ENCODE data around the gene RNF141. TPM values are rescaled to one million over a fixed set of nuclear protein-coding genes. Genes with fewer than 3 reads are reported as not detected.

Gene RNF141
- total and polyA plus RNA-seq, 10 of the 15 experiments (the other 5 are each of a cell fraction or from before 2014, with no cell fraction given), result 7.6 to 36.8 (median 13.6) TPM

DNA sequence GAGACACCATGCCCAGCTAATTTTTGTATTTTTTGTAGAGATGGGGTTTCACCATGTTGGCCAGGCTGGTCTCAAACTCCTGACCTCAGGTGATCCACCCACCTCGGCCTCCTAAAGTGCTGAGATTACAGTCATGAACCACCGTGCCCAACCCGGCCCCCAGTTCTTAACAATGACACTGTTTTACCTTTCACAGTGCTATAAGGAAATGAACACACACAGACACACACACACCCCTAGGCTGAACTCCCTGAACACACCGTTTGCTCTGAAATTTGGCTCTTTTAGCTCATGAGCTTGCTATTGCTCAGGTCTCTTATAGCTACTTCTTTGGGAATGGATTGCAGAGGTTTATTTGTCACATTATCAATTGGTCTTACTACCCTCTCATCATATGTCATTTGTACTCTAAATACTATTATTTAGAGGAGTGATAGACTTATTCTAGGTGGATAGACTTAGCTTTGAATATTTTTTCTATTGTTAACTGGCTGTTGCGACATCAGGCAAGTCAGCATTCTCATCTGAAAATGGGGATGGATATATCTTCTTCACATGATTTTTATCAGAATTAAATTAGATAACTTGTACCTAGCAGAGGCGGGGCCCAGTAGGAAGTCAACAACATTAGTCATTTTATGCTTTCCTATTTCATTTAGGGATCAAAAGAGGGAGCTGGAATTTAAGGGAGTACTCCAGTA lies 25.4 kb upstream of the RNF141 start:
- H3K27me3 ChIP-seq (replicated peaks in 1 of 2; ENCODE audit: control insufficient read depth in 2 of 2, insufficient read depth in 2 of 2, low read length in 1 of 2), result peaks cover 0 to 1% of the 10 kb centered on the region in 2 experiments; a peak in 2 of 4 replicates
- SMC1A ChIA-PET (ENCODE audit: uncharacterized antibody, unreplicated experiment), result interaction anchor here (1.4 to 1.8 kb wide), 2 partner anchors 10 to 11 kb away, joined by 4 to 5 read pairs; no protein-coding TSS in a partner anchor
- no peaks in the 10 kb centered on the region for H4K20me1 ChIP-seq (ENCODE audit: control insufficient read depth, insufficient read depth)
- H3K4me3 ChIP-seq, result no peak overlapping the region
- H3K4me2 ChIP-seq (ENCODE audit: control insufficient read depth, insufficient read depth), result no peak overlapping the region
- CTCF ChIA-PET, result interaction anchor here (1.0 to 1.5 kb wide), 5 partner anchors 8 to 153 kb away, joined by 3 to 4 read pairs (median 3); partner anchors contain the start of gene RNF141
- H3K9ac ChIP-seq (ENCODE audit: control insufficient read depth, insufficient read depth, low read length), result no peak overlapping the region
- no peaks in the 10 kb centered on the region for H3K36me3 ChIP-seq (ENCODE audit: control insufficient read depth in 2 of 2, insufficient read depth in 2 of 2, low read length in 1 of 2)
- no peak for DNase-seq (ENCODE audit: low read depth, low spot score)
- H3K9me3 ChIP-seq (replicated peaks; ENCODE audit: control insufficient read depth, insufficient read depth, low read length), result no peaks in the 10 kb centered on the region
- POLR2A ChIA-PET, result no interaction called here
- no peaks in the 10 kb centered on the region for H3K4me1 ChIP-seq (ENCODE audit: control insufficient read depth, insufficient read depth, low read length)
- H2AFZ ChIP-seq (ENCODE audit: control insufficient read depth, low read depth, low read length), result no peak overlapping the region
- in situ Hi-C loops (cut with MboI) (no loop called here), intact Hi-C loops (cut with micrococcal nuclease; ENCODE audit: unreplicated experiment) (no loop called here)
- no peak overlapping the region for H3K27ac ChIP-seq (ENCODE audit: control insufficient read depth, insufficient read depth)
- no TSS peak for BruUV-seq (replicated peaks)
- RAD21 ChIA-PET (ENCODE audit: unreplicated experiment), result no interaction called here
- 38% methylated on average over 6 of the region's 6 CpGs for WGBS (ENCODE audit: insufficient coverage, insufficient replicate concordance, low lambda C conversion rate, missing lambda C conversion rate)
- FAIRE-seq, result no peak
- TF ChIP-seq LARP7 (IDR thresholded peaks at IDR 0.05), result no peak
- TF ChIP-seq YBX1 (IDR thresholded peaks at IDR 0.05), result no peak
- no peak for TF ChIP-seq E2F8 (IDR thresholded peaks at IDR 0.05; ENCODE audit: low read depth, partially characterized antibody)
- TF ChIP-seq POLR2AphosphoS5 (IDR thresholded peaks at IDR 0.05; ENCODE audit: low read length), result no peak
- no peak for TF ChIP-seq MEF2A (IDR thresholded peaks at IDR 0.05; ENCODE audit: insufficient read depth, low read depth, low read length)
- TF ChIP-seq ZZZ3 (IDR thresholded peaks at IDR 0.05; ENCODE audit: control insufficient read depth, insufficient read length, low read depth), result no peak
- no peak for TF ChIP-seq JUNB (IDR thresholded peaks at IDR 0.05)
- TF ChIP-seq MXI1 (IDR thresholded peaks at IDR 0.05; ENCODE audit: low read depth, low read length), result no peak
- TF ChIP-seq HDAC2 (IDR thresholded peaks at IDR 0.05), result no peak
- TF ChIP-seq EZH2 (IDR thresholded peaks at IDR 0.05; ENCODE audit: borderline replicate concordance, control insufficient read depth, low read depth, low read length), result no peak
- TF ChIP-seq BRCA1 (IDR thresholded peaks at IDR 0.05; ENCODE audit: low read depth, low read length), result no peak
- no peak for ATAC-seq
- no peaks in the 10 kb centered on the region for H3K79me2 ChIP-seq (ENCODE audit: control insufficient read depth, insufficient read depth, low read length)

Measured in GM12878 (cell line).